Measurements from ENCODE around the gene AMN.

DNA sequence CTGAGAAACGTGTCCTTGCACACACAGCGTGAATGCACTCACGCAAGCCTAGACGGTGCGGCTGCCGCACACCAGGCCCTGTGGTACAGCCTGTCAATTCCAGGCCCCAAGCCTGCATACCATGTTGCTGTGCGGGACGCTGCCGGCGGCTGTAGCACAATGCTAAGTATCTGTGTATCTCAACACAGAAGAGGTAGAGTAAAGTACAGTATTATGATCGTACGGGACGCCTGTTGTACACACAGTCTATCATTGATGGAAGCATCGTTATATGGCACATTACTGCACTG, 45.0 kb downstream of the AMN start:
- TF ChIP-seq POLR2A (IDR thresholded peaks at IDR 0.05; ENCODE audit: low read depth, low read length) (no peak), POLR2AphosphoS5 (IDR thresholded peaks at IDR 0.05; ENCODE audit: low read depth, low read length) (no peak), SPI1 (IDR thresholded peaks at IDR 0.05; ENCODE audit: low read depth, low read length) (no peak)
